MM.1S (cell line): ENCODE measurements around the gene PRKCH.

Experiments used
- DNase-seq: peaks from one replicate; pipeline ENCODE4 v3.0.0-alpha.2; 2015
- H2AFZ ChIP-seq: fragments of 300-600 bp; sonication (generic); 2 replicates; pipeline ENCODE4 v1.6.0; 2016; ENCODE audit warnings: antibody characterized with exemption, low read length
- H3F3A ChIP-seq: fragments of 300-600 bp; sonication (generic); 2 replicates; pipeline ENCODE4 v1.6.1; 2016; ENCODE audit warnings: mild to moderate bottlenecking, antibody characterized with exemption, low read length, moderate library complexity, mixed read lengths; ENCODE audit not compliant: insufficient read depth
- H3K27ac ChIP-seq: fragments of 300-600 bp; sonication (generic); 2 replicates; pipeline ENCODE4 v1.5.1; 2016; ENCODE audit warnings: mild to moderate bottlenecking, low read length
- H3K27me3 ChIP-seq: fragments of 300-600 bp; sonication (generic); replicated peaks from 2 replicates; pipeline ENCODE4 v1.6.0; 2016; ENCODE audit warnings: low read length; ENCODE audit not compliant: insufficient read depth
- H3K36me3 ChIP-seq: fragments of 300-600 bp; sonication (generic); replicated peaks from 2 replicates; pipeline ENCODE4 v1.6.1; 2016; ENCODE audit warnings: mild to moderate bottlenecking, low read length, mixed read lengths; ENCODE audit not compliant: insufficient read depth
- H3K4me1 ChIP-seq: fragments of 300-600 bp; sonication (generic); 2 replicates; pipeline ENCODE4 v1.6.1; 2016; ENCODE audit warnings: low read length, mixed read lengths
- H3K4me2 ChIP-seq: fragments of 300-600 bp; sonication (generic); 2 replicates; pipeline ENCODE4 v1.6.0; 2016; ENCODE audit warnings: low read depth, low read length
- H3K4me3 ChIP-seq: fragments of 300-600 bp; sonication (generic); 2 replicates; pipeline ENCODE4 v1.5.1; 2016; ENCODE audit warnings: low read length, mixed read lengths
- H3K79me2 ChIP-seq: fragments of 300-600 bp; sonication (generic); 2 replicates; pipeline ENCODE4 v1.6.1; 2016; ENCODE audit warnings: mixed run types, low read length, mixed read lengths
- H3K9ac ChIP-seq: fragments of 300-600 bp; sonication (generic); 2 replicates; pipeline ENCODE4 v1.6.1; 2016; ENCODE audit warnings: low read length, mixed read lengths
- H3K9me2 ChIP-seq: fragments of 300-600 bp; sonication (generic); replicated peaks from 2 replicates; pipeline ENCODE4 v1.6.1; 2016; ENCODE audit warnings: mild to moderate bottlenecking, low read length, mixed read lengths; ENCODE audit not compliant: insufficient read depth
- H3K9me3 ChIP-seq: fragments of 300-600 bp; sonication (generic); replicated peaks from 2 replicates; pipeline ENCODE4 v1.6.1; 2016; ENCODE audit warnings: mild to moderate bottlenecking, low read length, mixed read lengths; ENCODE audit not compliant: insufficient read depth
- H4K20me1 ChIP-seq: fragments of 300-600 bp; sonication (generic); 2 replicates; pipeline ENCODE4 v1.6.1; 2016; ENCODE audit warnings: mild to moderate bottlenecking, low read length, moderate library complexity, mixed read lengths; ENCODE audit not compliant: insufficient read depth
- EZH2 ChIP-seq: fragments of 300-600 bp; sonication (generic); optimal IDR thresholded peaks from 2 replicates; pipeline ENCODE3; 2017; ENCODE audit warnings: low read depth, mild to moderate bottlenecking, antibody characterized with exemption, low read length, mixed read lengths
- EZH2phosphoT487 ChIP-seq: fragments of 300-600 bp; sonication (generic); IDR thresholded peaks from 2 replicates; pipeline ENCODE4 v1.6.1; 2018; ENCODE audit warnings: antibody characterized with exemption, low read length
- TF ChIP-seq, protein P1 (sequence below): fragments of 300-600 bp; sonication (generic); IDR thresholded peaks from 2 replicates; pipeline ENCODE4 v1.5.1; 2016; ENCODE audit warnings: antibody characterized with exemption, low read length, mixed read lengths

PRKCH gene

DNA sequence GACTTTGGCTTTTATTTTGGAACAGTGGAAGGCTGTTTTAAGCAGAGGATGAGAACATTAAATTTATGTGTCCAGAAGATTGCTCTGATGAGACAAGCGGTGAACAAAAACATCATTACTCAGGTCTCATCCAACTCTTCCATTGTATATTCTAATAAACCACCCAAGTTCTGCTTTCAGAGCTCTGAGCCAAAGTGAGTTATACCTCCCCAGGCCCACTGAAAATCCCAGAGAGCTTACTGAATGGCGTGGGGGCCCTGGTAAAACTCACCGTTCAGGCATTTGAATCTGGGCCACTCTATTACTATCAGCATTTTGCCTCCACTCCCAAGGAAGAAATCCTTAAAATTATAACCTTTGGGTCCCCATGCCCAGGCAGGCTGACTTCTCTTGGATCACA lies 251.9 kb downstream of the PRKCH start:
- no peaks in the 10 kb centered on the region for H3K36me3 ChIP-seq
- H4K20me1 ChIP-seq, result no peaks in the 10 kb centered on the region
- no peaks in the 10 kb centered on the region for H3K27me3 ChIP-seq
- H3K9me2 ChIP-seq, result no peaks in the 10 kb centered on the region
- TF ChIP-seq, protein P1, sequence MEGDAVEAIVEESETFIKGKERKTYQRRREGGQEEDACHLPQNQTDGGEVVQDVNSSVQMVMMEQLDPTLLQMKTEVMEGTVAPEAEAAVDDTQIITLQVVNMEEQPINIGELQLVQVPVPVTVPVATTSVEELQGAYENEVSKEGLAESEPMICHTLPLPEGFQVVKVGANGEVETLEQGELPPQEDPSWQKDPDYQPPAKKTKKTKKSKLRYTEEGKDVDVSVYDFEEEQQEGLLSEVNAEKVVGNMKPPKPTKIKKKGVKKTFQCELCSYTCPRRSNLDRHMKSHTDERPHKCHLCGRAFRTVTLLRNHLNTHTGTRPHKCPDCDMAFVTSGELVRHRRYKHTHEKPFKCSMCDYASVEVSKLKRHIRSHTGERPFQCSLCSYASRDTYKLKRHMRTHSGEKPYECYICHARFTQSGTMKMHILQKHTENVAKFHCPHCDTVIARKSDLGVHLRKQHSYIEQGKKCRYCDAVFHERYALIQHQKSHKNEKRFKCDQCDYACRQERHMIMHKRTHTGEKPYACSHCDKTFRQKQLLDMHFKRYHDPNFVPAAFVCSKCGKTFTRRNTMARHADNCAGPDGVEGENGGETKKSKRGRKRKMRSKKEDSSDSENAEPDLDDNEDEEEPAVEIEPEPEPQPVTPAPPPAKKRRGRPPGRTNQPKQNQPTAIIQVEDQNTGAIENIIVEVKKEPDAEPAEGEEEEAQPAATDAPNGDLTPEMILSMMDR, result no peak
- no peak for TF ChIP-seq EZH2phosphoT487
- no peak for TF ChIP-seq EZH2
- H3K27ac ChIP-seq, result no peak overlapping the region
- H2AFZ ChIP-seq, result no peak overlapping the region
- no peaks in the 10 kb centered on the region for H3K9me3 ChIP-seq
- no peaks in the 10 kb centered on the region for H3K4me1 ChIP-seq
- no peak for DNase-seq
- H3K79me2 ChIP-seq, result no peaks in the 10 kb centered on the region
- no peak overlapping the region for H3K4me3 ChIP-seq
- no peak overlapping the region for H3K9ac ChIP-seq
- no peaks in the 10 kb centered on the region for H3F3A ChIP-seq
- H3K4me2 ChIP-seq, result no peak overlapping the region

DNA sequence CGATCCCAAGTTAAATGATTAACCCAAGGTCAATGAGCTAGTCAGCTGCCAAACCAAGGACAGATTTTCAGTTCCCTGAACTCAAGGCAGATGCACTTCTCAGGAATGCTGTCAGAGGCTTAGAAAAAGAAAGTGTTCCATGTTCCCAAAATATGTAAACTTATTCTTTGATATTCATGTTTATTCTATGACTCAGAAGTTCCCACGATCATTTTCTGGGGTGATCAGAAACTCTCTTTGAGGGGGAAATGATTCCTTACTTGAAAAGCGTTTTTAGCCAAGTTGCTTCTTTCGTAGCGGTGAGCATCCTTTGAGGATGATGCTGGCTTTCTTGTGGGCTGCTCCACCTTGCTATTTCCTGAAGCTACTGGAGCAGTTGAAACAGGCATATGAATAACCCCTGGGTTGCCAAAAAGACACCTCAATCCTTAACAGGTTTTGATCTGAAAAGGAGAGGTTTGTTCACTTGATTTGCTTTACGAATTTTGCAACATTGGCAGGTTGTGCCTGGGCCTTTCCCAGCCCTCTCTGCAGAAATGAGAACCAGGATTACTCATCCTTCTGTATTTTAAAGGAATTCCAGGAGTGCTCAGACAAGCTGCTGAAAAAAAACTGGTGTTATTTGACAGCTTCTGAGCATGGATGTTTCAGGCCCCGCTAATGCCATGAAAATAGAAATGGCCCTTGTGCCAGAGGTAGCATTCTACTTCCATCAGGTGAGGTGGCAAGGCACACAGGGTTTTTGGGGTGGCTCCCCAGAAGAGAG lies 252.6 kb downstream of the PRKCH start:
- no peaks in the 10 kb centered on the region for H3K36me3 ChIP-seq
- H3K27ac ChIP-seq, result no peak overlapping the region
- no peaks in the 10 kb centered on the region for H4K20me1 ChIP-seq
- no peaks in the 10 kb centered on the region for H3K79me2 ChIP-seq
- TF ChIP-seq, protein P1, result no peak
- TF ChIP-seq EZH2phosphoT487 (no peak), EZH2 (no peak)
- H2AFZ ChIP-seq, result no peak overlapping the region
- H3K27me3 ChIP-seq, result no peaks in the 10 kb centered on the region
- no peaks in the 10 kb centered on the region for H3K9me3 ChIP-seq
- no peak overlapping the region for H3K9ac ChIP-seq
- no peaks in the 10 kb centered on the region for H3F3A ChIP-seq
- DNase-seq, result no peak
- no peak overlapping the region for H3K4me2 ChIP-seq
- H3K4me1 ChIP-seq, result no peaks in the 10 kb centered on the region
- H3K9me2 ChIP-seq, result no peaks in the 10 kb centered on the region
- no peak overlapping the region for H3K4me3 ChIP-seq

DNA sequence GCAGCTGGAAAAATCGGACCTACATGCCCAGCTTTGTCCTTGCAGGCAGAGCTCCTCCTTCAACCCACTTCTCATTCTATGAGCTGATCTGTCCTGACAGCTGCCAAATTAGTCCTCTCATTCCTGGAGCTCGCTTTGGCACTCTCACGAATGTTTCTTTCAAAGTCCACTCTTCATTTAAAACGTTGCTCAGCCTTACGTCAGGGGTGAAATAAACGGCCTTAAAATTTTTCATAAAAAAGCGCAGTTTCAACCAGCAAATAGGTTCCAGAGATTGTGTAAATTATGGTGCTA lies 253.1 kb downstream of the PRKCH start:
- no peaks in the 10 kb centered on the region for H3K9me2 ChIP-seq
- TF ChIP-seq EZH2, result no peak
- TF ChIP-seq, protein P1, result no peak
- TF ChIP-seq EZH2phosphoT487, result no peak
- H2AFZ ChIP-seq, result no peak overlapping the region
- H3K27me3 ChIP-seq, result no peaks in the 10 kb centered on the region
- no peak overlapping the region for H3K4me3 ChIP-seq
- H3K4me1 ChIP-seq, result no peaks in the 10 kb centered on the region
- H4K20me1 ChIP-seq, result no peaks in the 10 kb centered on the region
- DNase-seq, result no peak
- H3K27ac ChIP-seq, result no peak overlapping the region
- H3K79me2 ChIP-seq, result no peaks in the 10 kb centered on the region
- no peak overlapping the region for H3K9ac ChIP-seq
- H3F3A ChIP-seq, result no peaks in the 10 kb centered on the region
- no peaks in the 10 kb centered on the region for H3K36me3 ChIP-seq
- no peaks in the 10 kb centered on the region for H3K9me3 ChIP-seq
- H3K4me2 ChIP-seq, result no peak overlapping the region
